NOMO-1 (cell line): Measurements from ENCODE around the gene UMOD.

ENCODE experiments used
- DNase-seq, 2 experiments: peaks; one replicate each; lab custom pipeline; 2025; ENCODE audit not compliant: unreplicated experiment in 2 of 2; lab: John Stamatoyannopoulos, UW

UMOD gene

GRCh38 chr16:20352615-20353014 lies at the start of gene UMOD:
TSS of gene UMOD (minus strand) at chr16:20352715. CDS start at chr16:20350737, 1,978 bp downstream.
- DNase-seq = no peak

- no peak for DNase-seq
Observed at GRCh38 chr16:20401475-20402016, 49.0 kb upstream of the UMOD start.

GRCh38 chr16:20401066-20401465 lies 48.6 kb upstream of the UMOD start:
- no peak for DNase-seq

- DNase-seq = no peak
Observed at GRCh38 chr16:20399185-20399584, 46.7 kb upstream of the UMOD start.

- no peak for DNase-seq
Observed at GRCh38 chr16:20398603-20399002, 46.1 kb upstream of the UMOD start.

GRCh38 chr16:20397468-20398074 lies 45.1 kb upstream of the UMOD start:
- DNase-seq = no peak

- no peak for DNase-seq
Observed at GRCh38 chr16:20396846-20397467, 44.4 kb upstream of the UMOD start.

- no peak for DNase-seq
Observed at GRCh38 chr16:20395946-20396345, 43.4 kb upstream of the UMOD start.

- no peak for DNase-seq
Observed at GRCh38 chr16:20393801-20394577, 41.5 kb upstream of the UMOD start.

- DNase-seq = no peak
Observed at GRCh38 chr16:20391045-20391444, 38.5 kb upstream of the UMOD start.

- no peak for DNase-seq
Observed at GRCh38 chr16:20388854-20389253, 36.3 kb upstream of the UMOD start.

- DNase-seq = no peak
Observed at GRCh38 chr16:20387978-20388377, 35.5 kb upstream of the UMOD start.

GRCh38 chr16:20385844-20386832 lies 33.6 kb upstream of the UMOD start:
- peak in 1 of 2 experiments; percentile 1 for DNase-seq

- peak; percentile 16 to 30 for DNase-seq
Observed at GRCh38 chr16:20383106-20384029, 30.9 kb upstream of the UMOD start.

GRCh38 chr16:20382202-20382948 lies 29.9 kb upstream of the UMOD start:
- DNase-seq = no peak

GRCh38 chr16:20380782-20381181 lies 28.3 kb upstream of the UMOD start:
- DNase-seq = no peak

- DNase-seq = no peak
Observed at GRCh38 chr16:20377181-20377580, 24.7 kb upstream of the UMOD start.

- DNase-seq = no peak
Observed at GRCh38 chr16:20372701-20373100, 20.2 kb upstream of the UMOD start.
